C4-2B (cell line): ENCODE data around the gene ACSL4.
"Not testable (repeated sequence)": the region's sequence is repeated elsewhere in the genome, so short reads cannot be mapped to it uniquely, and the experiment has no call there.

Source experiments
- H3K27ac ChIP-seq: fragments of 450-650 bp; 2 replicates; pipeline ENCODE4 v1.5.1; 2017
- ZFX ChIP-seq: fragments of 450-650 bp; IDR thresholded peaks from 2 replicates; pipeline ENCODE4 v1.6.1; 2017
- TF ChIP-seq, protein P1 (sequence below): fragments of 450-650 bp; conservative IDR thresholded peaks from 2 replicates; pipeline ENCODE4 v1.5.1; 2017; ENCODE audit warnings: mild to moderate bottlenecking

The ACSL4 gene

DNA sequence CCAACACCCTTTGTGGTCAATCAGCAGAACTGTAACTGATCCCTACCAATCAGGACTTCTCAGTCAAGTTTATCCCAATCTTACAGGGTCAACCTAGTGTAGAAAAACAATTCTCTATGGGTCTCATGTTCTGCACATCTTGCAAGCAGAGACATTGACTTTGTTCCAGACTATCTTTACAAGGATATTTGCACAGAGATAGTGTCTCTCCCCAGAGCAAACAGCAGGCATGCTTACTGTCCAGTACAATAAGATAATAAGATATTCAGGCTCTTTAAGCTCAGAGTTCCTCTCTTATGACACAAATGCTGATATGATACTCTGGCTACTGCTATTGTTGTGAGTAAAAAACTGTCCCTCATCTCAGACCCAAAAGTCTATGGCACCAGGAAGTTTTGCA is 53.2 kb downstream of the ACSL4 start:
- H3K27ac ChIP-seq: no peak overlapping the region
- TF ChIP-seq ZFX: no peak
- TF ChIP-seq, protein P1, sequence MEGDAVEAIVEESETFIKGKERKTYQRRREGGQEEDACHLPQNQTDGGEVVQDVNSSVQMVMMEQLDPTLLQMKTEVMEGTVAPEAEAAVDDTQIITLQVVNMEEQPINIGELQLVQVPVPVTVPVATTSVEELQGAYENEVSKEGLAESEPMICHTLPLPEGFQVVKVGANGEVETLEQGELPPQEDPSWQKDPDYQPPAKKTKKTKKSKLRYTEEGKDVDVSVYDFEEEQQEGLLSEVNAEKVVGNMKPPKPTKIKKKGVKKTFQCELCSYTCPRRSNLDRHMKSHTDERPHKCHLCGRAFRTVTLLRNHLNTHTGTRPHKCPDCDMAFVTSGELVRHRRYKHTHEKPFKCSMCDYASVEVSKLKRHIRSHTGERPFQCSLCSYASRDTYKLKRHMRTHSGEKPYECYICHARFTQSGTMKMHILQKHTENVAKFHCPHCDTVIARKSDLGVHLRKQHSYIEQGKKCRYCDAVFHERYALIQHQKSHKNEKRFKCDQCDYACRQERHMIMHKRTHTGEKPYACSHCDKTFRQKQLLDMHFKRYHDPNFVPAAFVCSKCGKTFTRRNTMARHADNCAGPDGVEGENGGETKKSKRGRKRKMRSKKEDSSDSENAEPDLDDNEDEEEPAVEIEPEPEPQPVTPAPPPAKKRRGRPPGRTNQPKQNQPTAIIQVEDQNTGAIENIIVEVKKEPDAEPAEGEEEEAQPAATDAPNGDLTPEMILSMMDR: no peak

DNA sequence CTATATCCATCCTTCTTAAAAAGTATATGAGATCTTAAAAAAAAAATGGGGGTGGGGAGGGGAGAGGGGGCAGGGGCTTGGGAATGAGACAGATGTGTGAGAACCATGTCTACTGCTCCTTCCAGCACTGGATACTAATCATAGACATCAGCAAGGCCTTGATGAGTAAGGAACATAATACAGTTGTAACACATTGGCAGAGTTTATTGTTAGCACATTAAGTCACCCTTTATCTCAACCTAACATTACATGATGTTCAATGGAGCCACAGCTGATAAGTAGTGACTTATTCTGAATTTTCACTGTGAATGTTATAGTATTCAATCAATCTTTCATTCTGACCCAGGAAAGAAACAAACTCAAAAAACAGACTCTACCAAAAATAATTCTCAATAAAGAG is 60.8 kb downstream of the ACSL4 start:
- TF ChIP-seq ZFX: no peak
- TF ChIP-seq, protein P1: no peak
- H3K27ac ChIP-seq: no peak overlapping the region

DNA sequence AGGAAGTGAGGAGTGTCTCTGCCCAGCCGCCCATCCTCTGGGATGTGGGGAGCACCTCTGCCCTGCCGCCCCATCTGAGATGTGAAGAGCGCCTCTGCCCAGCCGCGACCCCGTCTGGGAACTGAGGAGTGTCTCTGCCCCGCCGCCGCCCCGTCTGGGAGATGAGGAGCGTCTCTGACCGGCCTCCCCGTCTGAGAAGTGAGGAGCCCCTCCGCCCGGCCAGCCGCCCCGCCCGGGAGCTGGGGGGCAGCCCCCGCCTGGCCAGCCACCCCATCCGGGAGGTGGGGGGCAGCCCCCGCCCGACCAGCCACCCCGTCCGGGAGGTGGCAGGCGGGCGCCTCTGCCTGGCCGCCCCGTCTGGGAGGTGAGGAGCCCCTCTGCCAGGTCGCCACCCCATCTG is 61.9 kb downstream of the ACSL4 start:
- not testable (repeated sequence) for H3K27ac ChIP-seq

DNA sequence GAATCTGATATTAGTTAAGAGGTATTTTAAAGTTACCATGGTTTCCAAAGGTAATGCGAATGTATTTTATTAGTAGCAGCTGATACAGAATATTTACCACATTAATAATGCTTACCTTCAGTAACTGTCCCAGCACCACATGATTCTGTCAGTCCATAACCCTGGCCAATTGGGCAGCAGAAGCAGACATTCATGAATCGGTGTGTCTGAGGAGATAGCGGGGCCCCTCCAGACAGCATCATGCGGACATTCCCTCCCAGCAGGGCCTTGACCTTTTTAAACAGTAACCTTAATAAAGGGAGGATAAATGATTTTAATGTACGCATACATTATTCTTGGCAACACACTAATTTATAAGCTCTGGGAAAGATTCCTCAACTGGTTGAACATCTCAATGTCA is 65.1 kb downstream of the ACSL4 start:
- TF ChIP-seq ZFX: no peak
- TF ChIP-seq, protein P1: no peak
- H3K27ac ChIP-seq: no peak overlapping the region

GRCh38 chrX:109660435-109661143 is 72.5 kb downstream of the ACSL4 start:
- no peak for TF ChIP-seq ZFX
- TF ChIP-seq, protein P1: 0 out of 2 replicates have a peak, but pooled peaks have one; percentile 3
- no peak overlapping the region for H3K27ac ChIP-seq

GRCh38 chrX:109658391-109658790 is 74.7 kb downstream of the ACSL4 start:
- TF ChIP-seq, protein P1: no peak
- TF ChIP-seq ZFX: no peak
- H3K27ac ChIP-seq: no peak overlapping the region

DNA sequence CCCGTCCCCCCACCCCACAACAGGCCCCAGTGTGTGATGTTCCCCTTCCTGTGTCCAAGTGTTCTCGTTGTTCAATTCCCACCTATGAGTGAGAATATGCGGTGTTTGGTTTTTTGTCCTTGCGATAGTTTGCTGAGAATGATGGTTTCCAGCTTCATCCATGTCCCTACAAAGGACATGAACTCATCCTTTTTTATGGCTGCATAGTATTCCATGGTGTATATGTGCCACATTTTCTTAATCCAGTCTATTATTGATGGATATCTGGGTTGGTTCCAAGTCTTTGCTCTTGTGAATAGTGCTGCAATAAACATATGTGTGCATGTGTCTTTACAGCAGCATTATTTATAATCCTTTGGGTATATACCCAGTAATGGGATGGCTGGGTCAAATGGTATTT is 75.7 kb downstream of the ACSL4 start:
- H3K27ac ChIP-seq: not testable (repeated sequence)

DNA sequence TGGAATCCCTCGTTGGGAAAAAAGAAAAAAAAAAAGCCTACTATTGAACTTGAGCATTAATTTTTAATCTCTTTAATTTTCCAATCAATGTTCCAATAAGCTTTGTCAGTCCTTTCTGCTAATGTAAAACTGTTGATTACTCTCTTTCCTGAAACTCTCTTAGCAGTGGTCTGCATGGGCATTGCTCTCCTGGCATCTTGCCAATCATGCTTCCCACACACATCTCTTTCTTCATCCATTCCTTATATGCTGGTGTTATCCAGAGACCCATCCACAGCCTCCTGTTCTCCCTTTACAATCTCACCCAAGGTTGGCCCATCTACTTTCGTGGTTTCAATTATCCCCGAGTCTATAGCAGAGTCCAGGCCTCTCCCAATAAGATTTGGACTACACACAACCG is 76.3 kb downstream of the ACSL4 start:
- no peak overlapping the region for H3K27ac ChIP-seq
- TF ChIP-seq ZFX: no peak
- TF ChIP-seq, protein P1: no peak
